B cell (primary cell): ENCODE data around the gene DOCK1. TPM values are rescaled to one million over a fixed set of nuclear protein-coding genes. Genes with fewer than 3 reads are reported as not detected.

Experiments used
- ATAC-seq: fragments of 200-7000 bp; cut with Tn5 transposase; one replicate; pipeline ENCODE4 v1.10.0; 2021; ENCODE audit warnings: low read depth, mild to moderate bottlenecking, moderate number of reproducible peaks, moderate library complexity
- CTCF ChIA-PET: fragments of 350-600 bp; sonication (Branson Sonifier 250); formaldehyde crosslinking; loops from one replicate; lab custom pipeline; 2021; ENCODE audit warnings: antibody characterized with exemption, inconsistent platforms; lab: Charles Lee
- POLR2A ChIA-PET: fragments of 350-600 bp; sonication (Branson Sonifier 250); formaldehyde crosslinking; loops from one replicate; lab custom pipeline; 2021; ENCODE audit warnings: antibody characterized with exemption; lab: Charles Lee
- DNase-seq: peaks from one replicate; pipeline ENCODE4 v3.0.0; 2013
- H2AFZ ChIP-seq: 2 replicates; pipeline ENCODE4 v1.6.1; 2012; ENCODE audit warnings: mild to moderate bottlenecking, low read depth, low read length; ENCODE audit not compliant: insufficient read depth, poor library complexity, severe bottlenecking
- H3K27ac ChIP-seq, 2 donors: 1 replicate in 1 of 2; 2 replicates in 1 of 2; pipeline ENCODE4 v1.5.1; 2012 to 2013; ENCODE audit warnings: low read length in 2 of 2, mild to moderate bottlenecking in 2 of 2, moderate library complexity in 1 of 2
- H3K27me3 ChIP-seq, 4 experiments: fragments of 200-600 bp in 1 of 4; sonication (generic) in 1 of 4; replicated peaks in 1 of 4; 1 replicate in 2 of 4; 2 replicates in 2 of 4; pipeline versions ENCODE4 v1.6.1 to v1.7.0; 2013 to 2016; ENCODE audit warnings: low read length in 3 of 4, mild to moderate bottlenecking in 2 of 4, mixed read lengths in 1 of 4, moderate library complexity in 1 of 4; ENCODE audit not compliant: insufficient read depth in 4 of 4, control insufficient read depth in 3 of 4; ENCODE audit errors: control extremely low read depth in 1 of 4
- H3K36me3 ChIP-seq, 2 experiments: replicated peaks in 1 of 2; 1 replicate in 1 of 2; 2 replicates in 1 of 2; pipeline versions ENCODE4 v1.6.1 to v1.7.1; 2013; ENCODE audit warnings: low read length in 1 of 2; ENCODE audit not compliant: insufficient read depth in 2 of 2, control insufficient read depth in 1 of 2; ENCODE audit errors: control extremely low read depth in 1 of 2, extremely low read depth in 1 of 2
- H3K4me1 ChIP-seq, 2 donors: fragments of 200-600 bp in 1 of 2; sonication (generic) in 1 of 2; 1 replicate in 1 of 2; 2 replicates in 1 of 2; pipeline versions ENCODE4 v1.5.1 to v1.6.1; 2013 to 2017; ENCODE audit warnings: low read length in 2 of 2; ENCODE audit not compliant: control insufficient read depth in 2 of 2, insufficient read depth in 2 of 2
- H3K4me2 ChIP-seq: replicated peaks from 2 replicates; pipeline ENCODE3; 2012; ENCODE audit warnings: mild to moderate bottlenecking, low read depth, low read length; ENCODE audit not compliant: poor library complexity, severe bottlenecking
- H3K4me3 ChIP-seq, 5 experiments: fragments of 200-600 bp in 1 of 5; sonication (generic) in 1 of 5; 1 replicate in 3 of 5; 2 replicates in 2 of 5; pipeline versions ENCODE4 v1.5.1 to v1.7.0; 2011 to 2016; ENCODE audit warnings: low read length in 4 of 5, mild to moderate bottlenecking in 4 of 5, low read depth in 2 of 5, control low read depth in 1 of 5, moderate library complexity in 1 of 5; ENCODE audit not compliant: insufficient read depth in 1 of 5; ENCODE audit errors: control extremely low read depth in 1 of 5, extremely low read depth in 1 of 5
- H3K79me2 ChIP-seq: fragments of 200-600 bp; sonication (generic); one replicate; pipeline ENCODE4 v1.6.0; 2016; ENCODE audit warnings: low read length; ENCODE audit not compliant: control insufficient read depth, insufficient read depth
- H3K9ac ChIP-seq: fragments of 200-600 bp; sonication (generic); 2 replicates; pipeline ENCODE4 v1.6.1; 2017; ENCODE audit warnings: mild to moderate bottlenecking, low read length, moderate library complexity
- H3K9me3 ChIP-seq, 3 donors: one replicate each; pipeline versions ENCODE4 v1.6.1 to v1.7.1; 2013; ENCODE audit warnings: low read length in 2 of 3; ENCODE audit not compliant: control insufficient read depth in 2 of 3, insufficient read depth in 1 of 3; ENCODE audit errors: control extremely low read depth in 1 of 3
- H4K20me1 ChIP-seq: 2 replicates; pipeline ENCODE4 v1.6.0; 2012; ENCODE audit warnings: mild to moderate bottlenecking, low read length; ENCODE audit not compliant: insufficient read depth, control insufficient read depth, poor library complexity, severe bottlenecking
- H3K27ac Mint-ChIP-seq: one replicate; pipeline ENCODE4 v1.8.0; 2021; ENCODE audit warnings: mixed read lengths
- H3K27me3 Mint-ChIP-seq: one replicate; pipeline ENCODE4 v1.8.0; 2021; ENCODE audit warnings: mixed read lengths
- H3K4me1 Mint-ChIP-seq: one replicate; pipeline ENCODE4 v1.8.0; 2021; ENCODE audit warnings: mixed read lengths
- H3K4me3 Mint-ChIP-seq: one replicate; pipeline ENCODE4 v1.8.0; 2021; ENCODE audit warnings: mixed read lengths
- H3K9me3 Mint-ChIP-seq: one replicate; pipeline ENCODE4 v1.8.0; 2022; ENCODE audit warnings: mixed read lengths; ENCODE audit not compliant: insufficient read depth
- EZH2 ChIP-seq: IDR thresholded peaks from 2 replicates; pipeline ENCODE4 v1.6.1; 2012; ENCODE audit warnings: borderline replicate concordance, low read depth, mild to moderate bottlenecking, moderate library complexity, low read length; ENCODE audit not compliant: insufficient read depth, poor library complexity, severe bottlenecking
- WGBS: methylation state at CpG from one replicate; pipeline ENCODE4 v1.1.5; 2013; ENCODE audit warnings: missing lambda C conversion rate; ENCODE audit not compliant: insufficient coverage; 5-methylcytosine and 5-hydroxymethylcytosine counted together
- intact Hi-C: fragments of 100-400 bp; cut with micrococcal nuclease; formaldehyde crosslinking; loops from one replicate; pipeline ENCODE4 v1.10.0; 2022
- polyA plus RNA-seq: library from polyadenylated mRNA; depleted of rRNA; stranded (reverse); fragments of >200 nt; gene quantifications from 2 replicates; pipeline ENCODE4 v1.2.3, GENCODE V29; 2012
- total RNA-seq, 2 donors: library from RNA; stranded (reverse); fragments of 120-200 nt in 1 of 2; gene quantifications; 1 replicate in 1 of 2; 2 replicates in 1 of 2; pipeline versions ENCODE4 v1.2.3 to v1.2.4, GENCODE V29; 2013 to 2022
- TF ChIP-seq, protein P1 (sequence below): fragments of 200-600 bp; IDR thresholded peaks from one replicate; pipeline ENCODE4 v1.8.0; 2022; ENCODE audit warnings: antibody characterized with exemption, mild to moderate bottlenecking

DOCK1 gene
- total and polyA plus RNA-seq, 2 donors (not counting 1 experiment from before 2014, with no cell fraction given) = not detected

DNA sequence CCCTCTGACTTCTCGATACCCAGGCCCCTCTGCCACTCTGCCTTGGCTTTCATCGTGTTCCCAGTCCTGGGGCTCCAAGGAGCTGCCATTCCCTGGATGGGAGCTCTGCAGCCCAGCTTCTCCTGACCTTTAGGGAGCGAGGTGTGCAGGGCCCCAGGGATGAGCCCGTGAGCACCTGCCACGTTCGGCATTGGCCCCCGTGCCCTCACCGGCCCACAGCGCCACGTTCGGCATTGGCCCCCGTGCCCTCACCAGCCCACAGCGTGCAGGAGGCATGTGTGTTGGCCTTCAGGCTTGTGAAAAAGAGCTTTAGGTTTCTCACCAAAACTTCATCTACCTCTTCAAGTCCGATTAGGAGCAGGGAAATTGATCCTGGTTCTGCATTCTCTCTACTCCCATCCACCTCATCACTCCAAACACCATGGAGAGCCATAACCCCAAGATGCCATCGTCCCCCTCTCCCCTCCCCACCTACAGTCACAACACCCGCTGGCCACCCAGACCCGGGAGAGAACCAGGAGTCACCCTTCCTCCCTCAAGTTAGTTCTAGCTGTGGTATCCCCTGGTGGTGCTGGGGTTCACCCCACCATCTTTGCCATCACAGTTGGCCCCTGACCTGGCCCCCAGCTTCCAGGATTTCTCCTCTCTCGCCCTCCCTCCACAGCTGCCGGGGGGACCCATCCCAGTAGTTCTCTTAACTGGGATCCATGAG, 524.5 kb downstream of the DOCK1 start:
- H3K9ac ChIP-seq = no peak overlapping the region
- H3K4me1 ChIP-seq = no peaks in the 10 kb centered on the region
- no peaks in the 10 kb centered on the region for H3K27me3 ChIP-seq
- H3K79me2 ChIP-seq = no peaks in the 10 kb centered on the region
- H4K20me1 ChIP-seq = no peaks in the 10 kb centered on the region
- WGBS = 91% methylated on average over 17 of the region's 19 CpGs
- no peak overlapping the region for H3K4me3 Mint-ChIP-seq
- ATAC-seq (no peak), DNase-seq (no peak)
- H3K4me3 ChIP-seq = no peak overlapping the region
- no peaks in the 10 kb centered on the region for H3K36me3 ChIP-seq
- intact Hi-C loops = no loop called here
- POLR2A ChIA-PET = no interaction called here
- H3K9me3 ChIP-seq = peaks cover 0 to 46% (median 0%) of the 10 kb centered on the region in 3 donors
- no peak overlapping the region for H3K27ac ChIP-seq
- H3K4me2 ChIP-seq = no peak overlapping the region
- no peaks in the 10 kb centered on the region for H3K27me3 Mint-ChIP-seq
- TF ChIP-seq EZH2 = no peak
- no peak overlapping the region for H2AFZ ChIP-seq
- H3K27ac Mint-ChIP-seq = no peak overlapping the region
- H3K4me1 Mint-ChIP-seq = no peaks in the 10 kb centered on the region
- no peaks in the 10 kb centered on the region for H3K9me3 Mint-ChIP-seq
- CTCF ChIA-PET = no interaction called here

DNA sequence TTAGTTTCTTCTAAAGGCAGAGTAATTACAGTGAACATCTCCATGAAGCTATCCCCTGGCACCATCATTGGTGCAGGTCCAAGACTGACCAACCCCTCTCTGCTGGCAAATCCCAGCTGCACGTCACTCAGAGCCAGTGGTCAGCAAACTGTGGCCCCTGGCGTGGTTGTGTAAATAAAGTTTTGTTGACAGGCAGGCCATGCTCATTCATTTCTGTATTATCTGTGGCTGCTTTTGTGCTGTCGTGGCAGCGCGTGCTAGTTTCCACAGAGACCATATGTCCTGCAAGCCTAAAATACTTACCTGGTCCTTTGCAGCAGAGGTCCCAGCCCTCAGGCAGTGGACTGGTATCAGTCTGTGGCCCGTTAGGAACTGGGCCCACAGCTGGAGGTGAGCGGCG, 526.3 kb downstream of the DOCK1 start:
- Histone ChIP-seq H3K4me2 (no peak overlapping the region), H3K36me3 (no peaks in the 10 kb centered on the region), H4K20me1 (no peaks in the 10 kb centered on the region), H3K4me3 (no peak overlapping the region), H3K4me1 (no peaks in the 10 kb centered on the region), H3K27me3 (no peaks in the 10 kb centered on the region), H3K27ac (no peak overlapping the region), H3K9me3 (peaks cover 0 to 46% (median 0%) of the 10 kb centered on the region in 3 donors), H3K9ac (no peak overlapping the region), H2AFZ (no peak overlapping the region), H3K79me2 (no peaks in the 10 kb centered on the region)
- no peak for TF ChIP-seq EZH2
- TF ChIP-seq, protein P1, sequence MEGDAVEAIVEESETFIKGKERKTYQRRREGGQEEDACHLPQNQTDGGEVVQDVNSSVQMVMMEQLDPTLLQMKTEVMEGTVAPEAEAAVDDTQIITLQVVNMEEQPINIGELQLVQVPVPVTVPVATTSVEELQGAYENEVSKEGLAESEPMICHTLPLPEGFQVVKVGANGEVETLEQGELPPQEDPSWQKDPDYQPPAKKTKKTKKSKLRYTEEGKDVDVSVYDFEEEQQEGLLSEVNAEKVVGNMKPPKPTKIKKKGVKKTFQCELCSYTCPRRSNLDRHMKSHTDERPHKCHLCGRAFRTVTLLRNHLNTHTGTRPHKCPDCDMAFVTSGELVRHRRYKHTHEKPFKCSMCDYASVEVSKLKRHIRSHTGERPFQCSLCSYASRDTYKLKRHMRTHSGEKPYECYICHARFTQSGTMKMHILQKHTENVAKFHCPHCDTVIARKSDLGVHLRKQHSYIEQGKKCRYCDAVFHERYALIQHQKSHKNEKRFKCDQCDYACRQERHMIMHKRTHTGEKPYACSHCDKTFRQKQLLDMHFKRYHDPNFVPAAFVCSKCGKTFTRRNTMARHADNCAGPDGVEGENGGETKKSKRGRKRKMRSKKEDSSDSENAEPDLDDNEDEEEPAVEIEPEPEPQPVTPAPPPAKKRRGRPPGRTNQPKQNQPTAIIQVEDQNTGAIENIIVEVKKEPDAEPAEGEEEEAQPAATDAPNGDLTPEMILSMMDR = no peak
- H3K4me1 Mint-ChIP-seq = no peaks in the 10 kb centered on the region
- no peaks in the 10 kb centered on the region for H3K9me3 Mint-ChIP-seq
- ChIA-PET POLR2A (no interaction called here), CTCF (no interaction called here)
- DNase-seq (no peak), ATAC-seq (no peak)
- H3K4me3 Mint-ChIP-seq = no peak overlapping the region
- H3K27ac Mint-ChIP-seq = no peak overlapping the region
- H3K27me3 Mint-ChIP-seq = no peaks in the 10 kb centered on the region
- 92% methylated on average over 6 of the region's 8 CpGs for WGBS
- intact Hi-C loops = no loop called here
